HPDE6-E6E7 (cell line): ENCODE measurements around the gene TMC4.
"Not testable (repeated sequence)": the region's sequence is repeated elsewhere in the genome, so short reads cannot be mapped to it uniquely, and the experiment has no call there.

Experiments used
- DNase-seq: peaks from one replicate; pipeline ENCODE4 v3.0.0; 2011; ENCODE audit warnings: missing footprints; ENCODE audit errors: extremely low spot score

TMC4 gene

GRCh38 chr19:54203151-54203611 is 30.2 kb upstream of the TMC4 start:
- no peak for DNase-seq

GRCh38 chr19:54201980-54202379 is 29.0 kb upstream of the TMC4 start:
- DNase-seq: no peak

- DNase-seq: no peak
Measured at GRCh38 chr19:54201172-54201701, 28.3 kb upstream of the TMC4 start.

GRCh38 chr19:54199401-54199800 is 26.4 kb upstream of the TMC4 start:
- DNase-seq: no peak

- no peak for DNase-seq
Measured at GRCh38 chr19:54197121-54197520, 24.2 kb upstream of the TMC4 start.

GRCh38 chr19:54196536-54196935 is 23.6 kb upstream of the TMC4 start:
- no peak for DNase-seq

- DNase-seq: not testable (repeated sequence)
Measured at GRCh38 chr19:54194463-54194862, 21.5 kb upstream of the TMC4 start.

- DNase-seq: no peak
Measured at GRCh38 chr19:54193011-54193410, 20.1 kb upstream of the TMC4 start.

GRCh38 chr19:54191811-54192453 is 19.0 kb upstream of the TMC4 start:
- DNase-seq: no peak

GRCh38 chr19:54191011-54191810 is 18.3 kb upstream of the TMC4 start, which contains the start of gene TSEN34:
TSEN34 (plus strand) TSS chr19:54191308; CDS start chr19:54191365, 57 bp downstream.
- no peak for DNase-seq

- DNase-seq: peak; percentile 77
Measured at GRCh38 chr19:54190503-54191010, 17.6 kb upstream of the TMC4 start.

GRCh38 chr19:54189735-54190502 is 17.0 kb upstream of the TMC4 start:
- peak; percentile 83 for DNase-seq

GRCh38 chr19:54189145-54189734 is 16.3 kb upstream of the TMC4 start, which contains the start of gene MBOAT7:
MBOAT7 (minus strand) TSS chr19:54189580; CDS start chr19:54188508, 1,072 bp downstream.
- DNase-seq: peak; percentile 88

- no peak for DNase-seq
Measured at GRCh38 chr19:54188215-54188871, 15.4 kb upstream of the TMC4 start.

- DNase-seq: no peak
Measured at GRCh38 chr19:54186934-54187381, 14.0 kb upstream of the TMC4 start.

GRCh38 chr19:54186351-54186750 is 13.4 kb upstream of the TMC4 start:
- DNase-seq: no peak

- no peak for DNase-seq
Measured at GRCh38 chr19:54183431-54183830, 10.5 kb upstream of the TMC4 start.

- DNase-seq: not testable (repeated sequence)
Measured at GRCh38 chr19:54181894-54182293, 8.9 kb upstream of the TMC4 start.

- no peak for DNase-seq
Measured at GRCh38 chr19:54180691-54181091, 7.7 kb upstream of the TMC4 start.

GRCh38 chr19:54179921-54180461 is 7.0 kb upstream of the TMC4 start:
- no peak for DNase-seq
